ENCODE results near the gene PLEKHB2.
"Not testable (repeated sequence)": the region's sequence is repeated elsewhere in the genome, so short reads cannot be mapped to it uniquely, and the experiment has no call there.

- not testable (repeated sequence) for TF ChIP-seq POLR2A (IDR thresholded peaks at IDR 0.05; ENCODE audit: low read depth, low read length); TAF1 (IDR thresholded peaks at IDR 0.05; ENCODE audit: low read depth, low read length); PAX5 (IDR thresholded peaks at IDR 0.05; ENCODE audit: insufficient read depth, low read length, severe bottlenecking); POLR2AphosphoS5 (IDR thresholded peaks at IDR 0.05; ENCODE audit: low read depth, low read length)
Observed at GRCh38 chr2:131068172-131068571, 37.0 kb upstream of the PLEKHB2 start.
